ENCODE data around the gene CPN1.

- TF ChIP-seq CTCF (IDR thresholded peaks at IDR 0.05; ENCODE audit: low read depth, low read length) (no peak), POLR2A (IDR thresholded peaks at IDR 0.05; ENCODE audit: extremely low read depth, insufficient read length) (no peak), MYC (IDR thresholded peaks at IDR 0.05; ENCODE audit: low read depth, low read length) (no peak)
- TF ChIP-seq, protein P1, sequence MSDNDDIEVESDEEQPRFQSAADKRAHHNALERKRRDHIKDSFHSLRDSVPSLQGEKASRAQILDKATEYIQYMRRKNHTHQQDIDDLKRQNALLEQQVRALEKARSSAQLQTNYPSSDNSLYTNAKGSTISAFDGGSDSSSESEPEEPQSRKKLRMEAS (IDR thresholded peaks at IDR 0.05; ENCODE audit: low read depth, low read length) = no peak
Observed at GRCh38 chr10:100067466-100067865, 14.2 kb downstream of the CPN1 start.

All from NB4 (cell line).